Thyroid gland (tissue), 4 donors: ENCODE data around the gene PARL.

Experiments
- POLR2A ChIP-seq, 2 donors: fragments of 450-650 bp; IDR thresholded peaks; one replicate each; pipeline ENCODE4 v1.6.1; 2017; ENCODE audit warnings: antibody characterized with exemption in 2 of 2, mild to moderate bottlenecking in 2 of 2, moderate library complexity in 1 of 2
- TF ChIP-seq, protein P1 (sequence below), 6 experiments: fragments of 200-600 bp in 3 of 6; fragments of 450-650 bp in 3 of 6; sonication (generic) in 3 of 6; IDR thresholded peaks; one replicate each; pipeline ENCODE4 v1.5.1; 2016 to 2019; ENCODE audit warnings: antibody characterized with exemption in 6 of 6, mild to moderate bottlenecking in 2 of 6, inconsistent platforms in 1 of 6, moderate library complexity in 1 of 6

GRCh38 chr3:183779896-183780465 is 104.7 kb downstream of the PARL start:
- TF ChIP-seq POLR2A (IDR thresholded peaks at IDR 0.05), result no peak
- TF ChIP-seq, protein P1, sequence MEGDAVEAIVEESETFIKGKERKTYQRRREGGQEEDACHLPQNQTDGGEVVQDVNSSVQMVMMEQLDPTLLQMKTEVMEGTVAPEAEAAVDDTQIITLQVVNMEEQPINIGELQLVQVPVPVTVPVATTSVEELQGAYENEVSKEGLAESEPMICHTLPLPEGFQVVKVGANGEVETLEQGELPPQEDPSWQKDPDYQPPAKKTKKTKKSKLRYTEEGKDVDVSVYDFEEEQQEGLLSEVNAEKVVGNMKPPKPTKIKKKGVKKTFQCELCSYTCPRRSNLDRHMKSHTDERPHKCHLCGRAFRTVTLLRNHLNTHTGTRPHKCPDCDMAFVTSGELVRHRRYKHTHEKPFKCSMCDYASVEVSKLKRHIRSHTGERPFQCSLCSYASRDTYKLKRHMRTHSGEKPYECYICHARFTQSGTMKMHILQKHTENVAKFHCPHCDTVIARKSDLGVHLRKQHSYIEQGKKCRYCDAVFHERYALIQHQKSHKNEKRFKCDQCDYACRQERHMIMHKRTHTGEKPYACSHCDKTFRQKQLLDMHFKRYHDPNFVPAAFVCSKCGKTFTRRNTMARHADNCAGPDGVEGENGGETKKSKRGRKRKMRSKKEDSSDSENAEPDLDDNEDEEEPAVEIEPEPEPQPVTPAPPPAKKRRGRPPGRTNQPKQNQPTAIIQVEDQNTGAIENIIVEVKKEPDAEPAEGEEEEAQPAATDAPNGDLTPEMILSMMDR (IDR thresholded peaks at IDR 0.05), result no peak
